T-helper 1 cell (primary cell): ENCODE results near the gene SLC31A1.
A peak's percentile ranks its signal among the peaks of the same experiment; 100 is the strongest.

Experiments
- DNase-seq, 5 donors: peaks; one replicate each; pipeline ENCODE4 v3.0.0-alpha.2; 2012 to 2020
- total RNA-seq, 4 donors: gene quantifications; one replicate each; lab custom pipeline; 2026; lab: John Stamatoyannopoulos, UW

The SLC31A1 gene
- total RNA-seq: 1.1 to 13.8 (median 5.9) reads per million in 4 donors

DNA sequence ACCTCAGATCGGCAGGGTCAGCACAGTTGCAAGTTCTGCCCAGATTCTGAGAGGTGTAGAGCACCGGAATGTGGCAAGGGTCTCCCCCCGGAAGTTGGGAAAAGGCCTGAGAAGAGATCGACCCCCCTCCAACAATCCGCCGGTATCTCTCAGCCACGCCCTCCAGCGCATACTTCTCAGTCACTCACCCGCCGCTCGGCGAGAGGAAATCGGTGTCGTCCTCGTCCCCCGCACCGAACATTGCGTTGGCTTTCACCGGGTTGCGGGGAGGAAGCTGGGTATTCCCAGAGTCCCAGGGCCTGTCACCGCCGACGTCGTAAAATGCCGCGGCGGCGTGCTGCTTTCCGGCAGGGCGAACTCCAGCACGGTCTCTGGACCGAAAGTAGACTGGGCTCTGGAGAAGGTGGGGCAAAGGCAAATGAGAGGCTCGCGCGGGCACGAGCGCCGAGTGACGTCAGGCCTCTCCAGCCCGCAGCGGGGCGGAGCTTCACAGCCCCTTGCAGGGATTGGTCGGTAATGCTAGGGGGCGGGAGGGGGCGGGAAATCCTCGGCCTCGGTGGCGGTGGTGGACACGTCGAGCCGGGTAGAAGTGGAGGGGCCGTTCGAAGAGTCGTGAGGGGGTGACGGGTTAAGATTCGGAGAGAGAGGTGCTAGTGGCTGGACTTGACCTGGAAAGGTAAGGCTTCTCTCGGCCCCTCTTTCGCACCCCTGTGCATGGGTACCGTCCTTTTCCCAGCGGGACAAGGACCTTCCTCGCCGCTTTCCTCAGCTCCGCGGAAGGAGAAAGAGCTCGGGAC is at the start of gene SLC31A1, which contains the start of gene FKBP15:
TSS of gene SLC31A1 (plus strand) at position 542 of the 797 bp plus-strand sequence. CDS start 34,605 bp downstream, outside the sequence.
TSS of gene FKBP15 (minus strand) at position 275 of the 797 bp plus-strand sequence. CDS start at position 241, 34 bp downstream.
- peak; percentile 93 to 98 (median 95) for DNase-seq

GRCh38 chr9:113173341-113173740 is 48.0 kb upstream of the SLC31A1 start:
- DNase-seq: no peak

GRCh38 chr9:113176803-113177202 is 44.5 kb upstream of the SLC31A1 start:
- DNase-seq: no peak

DNA sequence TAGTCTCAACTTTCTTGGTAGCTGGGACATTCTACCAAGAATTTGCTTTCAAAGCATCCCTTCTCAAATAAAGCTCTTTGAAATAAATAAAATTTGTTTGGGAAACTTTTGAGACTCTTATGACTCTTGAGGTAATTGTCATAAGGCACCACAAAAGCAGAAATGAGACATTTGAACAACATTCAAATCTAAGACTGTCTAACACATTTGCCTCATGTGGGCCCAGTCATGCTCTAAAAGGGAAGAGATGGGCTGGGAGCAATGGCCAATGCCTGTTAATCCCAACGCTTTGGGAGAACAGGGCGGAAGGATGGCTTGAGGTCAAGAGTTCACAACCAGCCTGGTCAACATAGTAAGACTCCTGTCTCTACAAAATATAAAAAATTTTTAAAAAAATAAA is 44.1 kb upstream of the SLC31A1 start:
- no peak for DNase-seq

GRCh38 chr9:113178087-113178486 is 43.3 kb upstream of the SLC31A1 start:
- DNase-seq: no peak

DNA sequence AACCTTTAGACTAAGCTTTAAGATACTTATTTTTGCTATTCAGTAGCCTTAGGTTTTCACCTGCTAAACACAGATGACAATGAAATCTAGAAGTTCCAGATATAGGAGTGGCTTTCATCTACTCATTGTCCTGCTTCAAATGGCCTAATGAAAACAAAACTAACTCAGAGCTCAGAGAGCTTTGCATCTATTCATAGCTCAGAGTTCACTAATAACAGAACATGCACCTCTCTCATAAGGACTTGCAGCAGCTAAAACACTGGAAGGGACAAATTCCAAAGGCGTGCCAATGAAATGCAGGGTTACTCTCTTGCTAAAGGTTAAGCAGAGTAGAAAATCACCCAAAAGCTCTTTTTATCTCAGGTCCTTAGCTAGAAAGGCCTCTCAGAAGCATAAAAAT is 41.5 kb upstream of the SLC31A1 start:
- DNase-seq: no peak

DNA sequence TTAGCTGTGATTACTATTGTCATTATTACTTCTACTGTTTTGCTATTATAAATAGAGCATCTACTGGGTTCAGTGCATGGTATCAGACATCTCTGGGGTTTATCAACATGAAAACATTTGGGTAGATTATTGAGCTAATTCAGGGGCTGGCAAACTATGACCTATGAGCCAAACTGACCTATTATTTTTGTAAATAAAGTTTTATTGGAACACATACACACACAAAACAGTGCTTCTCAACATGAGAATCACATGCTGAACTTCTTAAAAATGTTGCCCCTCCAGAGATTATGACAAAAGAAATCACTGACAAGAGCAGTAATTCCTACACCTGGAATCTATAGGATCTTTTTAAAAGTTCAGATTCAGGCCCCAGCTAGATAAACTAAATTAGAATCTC is 40.2 kb upstream of the SLC31A1 start:
- no peak for DNase-seq

GRCh38 chr9:113183956-113184488 is 37.3 kb upstream of the SLC31A1 start:
- DNase-seq: no peak

DNA sequence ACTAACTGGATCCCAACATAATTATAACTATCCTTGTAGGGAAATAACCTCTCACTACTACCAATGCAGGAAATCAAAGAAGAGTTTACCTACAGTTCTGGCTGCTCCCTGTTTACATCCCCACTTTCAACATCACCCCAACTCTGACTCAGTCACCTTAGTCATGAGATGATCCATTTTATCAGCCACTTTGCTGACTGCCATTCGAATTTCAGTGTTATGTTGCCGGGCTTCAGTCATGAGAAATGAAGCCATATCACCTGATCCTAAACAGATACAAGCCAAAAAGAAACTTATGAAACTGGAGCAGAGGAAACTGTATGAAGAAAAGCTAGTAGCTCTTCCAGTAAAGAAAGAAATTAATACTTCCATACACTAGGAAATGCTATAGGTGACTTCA is 36.8 kb upstream of the SLC31A1 start:
- DNase-seq: no peak

GRCh38 chr9:113185271-113185670 is 36.1 kb upstream of the SLC31A1 start:
- DNase-seq: no peak

- no peak for DNase-seq
Observed at GRCh38 chr9:113186137-113186755, 35.1 kb upstream of the SLC31A1 start.

DNA sequence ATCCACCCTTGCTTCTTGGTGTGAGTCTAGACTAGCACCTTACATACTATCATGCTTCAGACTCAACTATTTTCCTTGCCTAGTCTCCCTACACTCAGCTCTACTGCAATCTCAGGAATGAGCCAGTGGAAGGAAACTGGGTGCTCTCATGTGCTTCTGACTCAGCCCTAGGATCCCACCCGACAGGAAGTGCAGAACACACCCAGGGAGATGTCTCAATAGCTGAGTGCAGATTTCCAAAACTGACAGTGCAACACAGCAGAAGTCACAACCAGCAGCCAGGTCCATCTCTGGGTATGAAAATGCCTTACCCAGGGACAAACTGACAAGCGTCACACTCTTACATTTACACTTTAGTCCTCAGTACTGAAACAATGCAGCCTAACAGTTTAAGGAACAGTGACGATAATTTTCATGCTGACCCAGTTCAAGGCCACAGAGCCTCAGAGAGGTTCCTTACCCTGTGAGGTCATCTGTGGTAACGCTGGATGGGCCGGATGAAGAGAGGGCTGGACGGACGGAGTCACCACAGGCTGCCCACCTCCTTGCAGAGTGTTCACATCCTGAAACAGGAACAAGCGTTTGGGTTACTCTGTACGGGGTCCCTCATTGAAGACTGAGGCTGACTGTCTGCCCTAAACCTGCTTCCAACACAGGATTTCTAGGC is 33.3 kb upstream of the SLC31A1 start:
- DNase-seq: peak in 1 of 5 donors; percentile 2

GRCh38 chr9:113192455-113192854 is 28.9 kb upstream of the SLC31A1 start:
- no peak for DNase-seq

GRCh38 chr9:113199683-113200329 is 21.5 kb upstream of the SLC31A1 start:
- no peak for DNase-seq

- DNase-seq: no peak
Observed at GRCh38 chr9:113205432-113205831, 15.9 kb upstream of the SLC31A1 start.

GRCh38 chr9:113205861-113206260 is 15.5 kb upstream of the SLC31A1 start:
- DNase-seq: no peak

GRCh38 chr9:113210815-113211214 is 10.5 kb upstream of the SLC31A1 start:
- DNase-seq: no peak

- peak in 1 of 5 donors; percentile 29 for DNase-seq
Observed at GRCh38 chr9:113215132-113215531, 6.2 kb upstream of the SLC31A1 start.

GRCh38 chr9:113216406-113216805 is 4.9 kb upstream of the SLC31A1 start:
- DNase-seq: no peak

GRCh38 chr9:113219186-113219936 is 2.0 kb upstream of the SLC31A1 start:
- DNase-seq: no peak

DNA sequence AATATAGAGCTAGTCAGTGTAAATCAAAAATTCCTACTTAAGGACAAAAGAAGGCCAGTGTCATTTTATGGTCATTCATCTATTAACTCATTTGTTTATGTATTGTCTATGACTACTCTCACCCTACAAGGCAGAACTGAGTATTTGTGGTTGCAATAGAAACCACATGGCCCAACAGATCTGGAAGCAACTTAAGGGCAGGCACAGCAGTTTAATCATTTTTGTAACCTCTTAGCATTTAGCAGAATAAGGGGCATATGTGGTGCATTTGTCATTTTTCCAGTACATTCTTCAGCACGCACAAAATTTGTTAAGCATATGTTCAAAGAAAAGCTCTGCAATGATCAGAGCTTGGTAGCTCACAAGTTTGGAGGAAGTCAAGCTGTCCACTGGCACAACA is 1.4 kb upstream of the SLC31A1 start:
- DNase-seq: peak in 1 of 5 donors; percentile 68

DNA sequence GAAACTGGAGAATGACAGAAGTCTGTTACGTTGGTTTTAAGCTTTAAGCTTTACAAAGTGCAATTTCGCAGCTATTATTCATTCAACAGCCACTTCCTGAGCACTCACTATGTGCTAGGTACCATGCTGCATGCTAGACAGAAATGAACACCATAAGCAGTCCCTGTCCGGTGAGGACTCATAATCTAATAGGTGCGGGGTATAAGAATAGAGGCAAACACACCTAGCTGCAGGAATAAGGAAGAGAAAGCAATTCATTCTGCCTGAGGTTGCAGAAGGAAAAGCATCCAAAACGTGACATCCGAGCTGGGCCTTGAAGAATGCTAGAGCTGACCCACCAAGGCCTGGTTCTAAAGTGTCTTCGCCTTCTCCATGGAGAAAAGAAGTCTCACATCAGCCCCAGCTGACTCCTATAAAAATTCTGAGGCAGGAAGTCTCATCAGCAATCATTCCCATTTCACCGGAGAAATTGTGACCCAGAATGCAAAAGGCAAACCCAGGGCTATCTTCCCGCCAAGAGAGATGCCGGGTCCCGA is 809 bp upstream of the SLC31A1 start:
- DNase-seq: peak in 1 of 5 donors; percentile 25
